ENCODE data around the gene LARGE1.

The LARGE1 gene

GRCh38 chr22:33431300-33431699 lies 489.0 kb downstream of the LARGE1 start:
- Histone ChIP-seq H3K4me1 (ENCODE audit: control insufficient read depth, insufficient read depth, low read length) (no peaks in the 10 kb centered on the region), H3K4me3 (ENCODE audit: low read depth, low read length) (no peak overlapping the region), H3K9me3 (ENCODE audit: control insufficient read depth, insufficient read depth, low read length) (no peaks in the 10 kb centered on the region), H3K36me3 (ENCODE audit: control insufficient read depth, insufficient read depth, low read length) (peaks cover 3% of the 10 kb centered on the region), H3K9ac (ENCODE audit: low read depth, low read length) (no peak overlapping the region), H3K27me3 (ENCODE audit: control insufficient read depth, insufficient read depth, low read length) (no peaks in the 10 kb centered on the region)

DNA sequence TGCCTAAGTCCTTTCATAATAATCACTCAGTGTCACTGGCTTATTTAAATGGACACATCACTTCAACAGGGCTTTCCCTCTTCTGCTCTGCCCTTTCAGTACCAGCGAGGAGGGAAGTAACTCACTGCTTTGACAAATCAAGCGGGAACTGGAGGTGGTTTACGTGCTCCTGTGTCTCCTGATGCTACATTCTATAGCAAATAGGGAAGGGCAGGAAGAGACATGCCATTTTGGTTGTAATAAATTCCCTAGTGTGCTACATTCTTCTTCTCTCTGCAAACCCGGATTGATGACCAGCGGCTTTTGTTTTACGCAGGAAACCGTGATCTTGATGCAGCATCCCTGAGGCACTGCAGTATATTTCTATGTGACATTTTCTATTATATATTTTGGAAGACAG lies 491.0 kb downstream of the LARGE1 start:
- H3K4me3 ChIP-seq (ENCODE audit: low read depth, low read length), result no peak overlapping the region
- no peaks in the 10 kb centered on the region for H3K4me1 ChIP-seq (ENCODE audit: control insufficient read depth, insufficient read depth, low read length)
- no peaks in the 10 kb centered on the region for H3K27me3 ChIP-seq (ENCODE audit: control insufficient read depth, insufficient read depth, low read length)
- peaks cover 3% of the 10 kb centered on the region for H3K36me3 ChIP-seq (ENCODE audit: control insufficient read depth, insufficient read depth, low read length)
- H3K9me3 ChIP-seq (ENCODE audit: control insufficient read depth, insufficient read depth, low read length), result no peaks in the 10 kb centered on the region
- no peak overlapping the region for H3K9ac ChIP-seq (ENCODE audit: low read depth, low read length)

DNA sequence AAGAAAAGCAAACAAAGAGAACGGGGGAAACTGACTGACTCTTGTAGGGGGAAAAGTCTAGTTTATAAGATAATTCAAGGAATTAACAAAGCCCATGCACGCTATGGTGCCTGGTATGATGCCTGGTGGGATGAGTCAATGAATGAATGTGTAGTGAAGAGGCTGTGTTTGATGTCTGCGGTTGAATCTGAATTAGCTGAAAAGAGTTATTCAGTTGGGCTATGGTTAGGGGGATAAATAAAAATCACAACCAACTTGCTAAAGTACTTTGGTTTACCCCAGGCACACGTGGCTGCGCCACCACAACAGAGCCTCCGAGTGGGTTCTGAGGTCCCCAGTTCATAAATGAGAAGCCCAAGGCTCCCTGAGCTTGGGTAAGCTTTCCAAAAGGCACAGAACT lies 492.8 kb downstream of the LARGE1 start:
- Histone ChIP-seq H3K36me3 (ENCODE audit: control insufficient read depth, insufficient read depth, low read length) (peaks cover 3% of the 10 kb centered on the region), H3K27me3 (ENCODE audit: control insufficient read depth, insufficient read depth, low read length) (no peaks in the 10 kb centered on the region), H3K9ac (ENCODE audit: low read depth, low read length) (no peak overlapping the region), H3K4me1 (ENCODE audit: control insufficient read depth, insufficient read depth, low read length) (no peaks in the 10 kb centered on the region), H3K4me3 (ENCODE audit: low read depth, low read length) (no peak overlapping the region), H3K9me3 (ENCODE audit: control insufficient read depth, insufficient read depth, low read length) (no peaks in the 10 kb centered on the region)

GRCh38 chr22:33426451-33426850 lies 493.8 kb downstream of the LARGE1 start:
- no peaks in the 10 kb centered on the region for H3K4me1 ChIP-seq (ENCODE audit: control insufficient read depth, insufficient read depth, low read length)
- H3K4me3 ChIP-seq (ENCODE audit: low read depth, low read length), result no peak overlapping the region
- no peaks in the 10 kb centered on the region for H3K9me3 ChIP-seq (ENCODE audit: control insufficient read depth, insufficient read depth, low read length)
- H3K27me3 ChIP-seq (ENCODE audit: control insufficient read depth, insufficient read depth, low read length), result no peaks in the 10 kb centered on the region
- H3K9ac ChIP-seq (ENCODE audit: low read depth, low read length), result no peak overlapping the region
- H3K36me3 ChIP-seq (ENCODE audit: control insufficient read depth, insufficient read depth, low read length), result peaks cover 3% of the 10 kb centered on the region

DNA sequence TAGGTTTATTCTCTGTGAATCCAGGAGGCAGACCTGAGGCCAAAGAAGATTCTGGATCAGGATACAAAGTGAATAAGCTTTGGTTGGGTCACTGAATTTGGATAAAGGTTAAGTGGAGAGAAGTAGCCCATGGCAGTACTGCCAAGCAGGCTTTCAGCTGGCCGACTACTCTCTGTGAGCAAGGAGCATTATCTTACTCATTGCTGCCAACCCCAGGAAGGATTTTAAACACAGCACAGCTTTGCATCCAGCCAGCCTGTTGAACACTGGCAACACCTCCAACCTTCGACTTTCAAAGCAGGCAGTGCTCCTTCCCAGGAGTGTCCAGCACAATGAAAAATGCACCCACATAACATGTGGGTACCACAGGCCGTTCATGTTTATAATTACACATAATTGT lies 498.4 kb downstream of the LARGE1 start:
- H3K4me3 ChIP-seq (ENCODE audit: low read depth, low read length), result no peak overlapping the region
- no peaks in the 10 kb centered on the region for H3K27me3 ChIP-seq (ENCODE audit: control insufficient read depth, insufficient read depth, low read length)
- H3K36me3 ChIP-seq (ENCODE audit: control insufficient read depth, insufficient read depth, low read length), result no peaks in the 10 kb centered on the region
- H3K9me3 ChIP-seq (ENCODE audit: control insufficient read depth, insufficient read depth, low read length), result no peaks in the 10 kb centered on the region
- no peak overlapping the region for H3K9ac ChIP-seq (ENCODE audit: low read depth, low read length)
- no peaks in the 10 kb centered on the region for H3K4me1 ChIP-seq (ENCODE audit: control insufficient read depth, insufficient read depth, low read length)

- no peaks in the 10 kb centered on the region for H3K4me1 ChIP-seq (ENCODE audit: control insufficient read depth, insufficient read depth, low read length)
- no peak overlapping the region for H3K9ac ChIP-seq (ENCODE audit: low read depth, low read length)
- no peaks in the 10 kb centered on the region for H3K9me3 ChIP-seq (ENCODE audit: control insufficient read depth, insufficient read depth, low read length)
- no peaks in the 10 kb centered on the region for H3K27me3 ChIP-seq (ENCODE audit: control insufficient read depth, insufficient read depth, low read length)
- H3K4me3 ChIP-seq (ENCODE audit: low read depth, low read length), result no peak overlapping the region
- H3K36me3 ChIP-seq (ENCODE audit: control insufficient read depth, insufficient read depth, low read length), result no peaks in the 10 kb centered on the region
Measured at GRCh38 chr22:33418484-33418883, 501.8 kb downstream of the LARGE1 start.

GRCh38 chr22:33415401-33415800 lies 504.9 kb downstream of the LARGE1 start:
- H3K36me3 ChIP-seq (ENCODE audit: control insufficient read depth, insufficient read depth, low read length), result no peaks in the 10 kb centered on the region
- no peaks in the 10 kb centered on the region for H3K27me3 ChIP-seq (ENCODE audit: control insufficient read depth, insufficient read depth, low read length)
- no peak overlapping the region for H3K4me3 ChIP-seq (ENCODE audit: low read depth, low read length)
- no peaks in the 10 kb centered on the region for H3K4me1 ChIP-seq (ENCODE audit: control insufficient read depth, insufficient read depth, low read length)
- no peaks in the 10 kb centered on the region for H3K9me3 ChIP-seq (ENCODE audit: control insufficient read depth, insufficient read depth, low read length)
- no peak overlapping the region for H3K9ac ChIP-seq (ENCODE audit: low read depth, low read length)

DNA sequence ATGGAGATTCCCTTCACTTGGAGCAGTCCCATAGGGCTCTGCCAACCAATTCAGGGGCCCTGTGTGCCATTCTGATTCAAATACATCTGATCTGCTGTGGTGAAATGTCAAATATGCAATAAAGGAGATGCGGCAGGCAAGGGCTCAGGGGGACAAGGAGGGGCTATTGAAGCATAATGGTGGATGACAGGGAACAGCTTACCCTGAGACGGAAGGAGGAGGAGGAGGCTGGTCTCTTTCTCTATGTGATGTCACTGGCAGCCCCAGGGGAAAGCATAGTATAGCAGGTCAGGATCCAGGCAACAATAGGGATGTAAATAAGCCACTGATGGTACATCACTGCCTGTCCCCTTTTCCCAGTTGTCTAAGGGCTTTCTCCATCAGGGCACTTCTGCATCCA lies 511.2 kb downstream of the LARGE1 start:
- H3K4me3 ChIP-seq (ENCODE audit: low read depth, low read length), result no peak overlapping the region
- H3K9ac ChIP-seq (ENCODE audit: low read depth, low read length), result no peak overlapping the region
- no peaks in the 10 kb centered on the region for H3K4me1 ChIP-seq (ENCODE audit: control insufficient read depth, insufficient read depth, low read length)
- H3K9me3 ChIP-seq (ENCODE audit: control insufficient read depth, insufficient read depth, low read length), result no peaks in the 10 kb centered on the region
- no peaks in the 10 kb centered on the region for H3K36me3 ChIP-seq (ENCODE audit: control insufficient read depth, insufficient read depth, low read length)
- H3K27me3 ChIP-seq (ENCODE audit: control insufficient read depth, insufficient read depth, low read length), result no peaks in the 10 kb centered on the region

GRCh38 chr22:33405194-33405593 lies 515.1 kb downstream of the LARGE1 start:
- no peak overlapping the region for H3K4me3 ChIP-seq (ENCODE audit: low read depth, low read length)
- no peaks in the 10 kb centered on the region for H3K4me1 ChIP-seq (ENCODE audit: control insufficient read depth, insufficient read depth, low read length)
- H3K9me3 ChIP-seq (ENCODE audit: control insufficient read depth, insufficient read depth, low read length), result no peaks in the 10 kb centered on the region
- no peak overlapping the region for H3K9ac ChIP-seq (ENCODE audit: low read depth, low read length)
- H3K27me3 ChIP-seq (ENCODE audit: control insufficient read depth, insufficient read depth, low read length), result no peaks in the 10 kb centered on the region
- H3K36me3 ChIP-seq (ENCODE audit: control insufficient read depth, insufficient read depth, low read length), result no peaks in the 10 kb centered on the region

DNA sequence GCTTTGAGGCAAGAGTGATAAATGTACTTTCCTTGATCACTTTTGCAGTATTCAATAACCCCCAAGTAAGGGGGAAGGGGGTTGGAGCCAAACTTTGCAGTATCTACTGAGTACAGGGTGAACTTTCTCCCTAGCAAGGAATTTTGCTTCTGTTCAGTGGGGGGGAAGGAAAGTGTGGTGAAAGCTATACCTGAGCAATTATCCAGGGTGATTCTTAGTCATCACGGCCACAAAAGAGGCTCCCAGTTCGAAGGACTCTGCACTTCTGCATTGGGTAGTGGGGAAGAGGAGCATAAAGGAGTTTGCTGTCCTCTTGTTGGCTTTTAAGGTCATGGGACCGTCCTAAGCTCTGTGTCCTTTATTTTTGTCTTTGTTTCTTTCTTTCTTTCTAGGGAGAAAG lies 515.6 kb downstream of the LARGE1 start:
- H3K9me3 ChIP-seq (ENCODE audit: control insufficient read depth, insufficient read depth, low read length), result no peaks in the 10 kb centered on the region
- no peaks in the 10 kb centered on the region for H3K27me3 ChIP-seq (ENCODE audit: control insufficient read depth, insufficient read depth, low read length)
- H3K4me1 ChIP-seq (ENCODE audit: control insufficient read depth, insufficient read depth, low read length), result no peaks in the 10 kb centered on the region
- H3K4me3 ChIP-seq (ENCODE audit: low read depth, low read length), result no peak overlapping the region
- no peaks in the 10 kb centered on the region for H3K36me3 ChIP-seq (ENCODE audit: control insufficient read depth, insufficient read depth, low read length)
- no peak overlapping the region for H3K9ac ChIP-seq (ENCODE audit: low read depth, low read length)

DNA sequence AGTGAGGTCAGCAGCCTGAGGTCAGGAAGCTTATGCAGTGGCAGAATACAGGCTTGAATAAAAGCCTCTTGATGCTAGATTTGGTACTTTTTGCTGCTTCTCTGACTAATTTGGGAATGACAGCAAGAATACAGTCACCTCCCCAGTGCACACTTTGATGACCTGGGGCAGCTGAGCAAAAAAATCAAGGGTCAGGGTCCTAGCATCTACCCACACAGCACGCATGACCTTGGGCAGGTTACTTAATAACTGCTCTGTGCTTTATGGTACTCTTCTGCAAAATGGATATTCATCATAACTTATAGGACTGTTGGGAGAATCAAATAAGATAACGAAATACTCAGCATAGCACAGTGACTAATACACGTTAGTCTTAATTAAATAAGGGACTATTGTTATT lies 518.0 kb downstream of the LARGE1 start:
- no peaks in the 10 kb centered on the region for H3K27me3 ChIP-seq (ENCODE audit: control insufficient read depth, insufficient read depth, low read length)
- H3K36me3 ChIP-seq (ENCODE audit: control insufficient read depth, insufficient read depth, low read length), result no peaks in the 10 kb centered on the region
- no peaks in the 10 kb centered on the region for H3K9me3 ChIP-seq (ENCODE audit: control insufficient read depth, insufficient read depth, low read length)
- no peaks in the 10 kb centered on the region for H3K4me1 ChIP-seq (ENCODE audit: control insufficient read depth, insufficient read depth, low read length)
- no peak overlapping the region for H3K9ac ChIP-seq (ENCODE audit: low read depth, low read length)
- no peak overlapping the region for H3K4me3 ChIP-seq (ENCODE audit: low read depth, low read length)

DNA sequence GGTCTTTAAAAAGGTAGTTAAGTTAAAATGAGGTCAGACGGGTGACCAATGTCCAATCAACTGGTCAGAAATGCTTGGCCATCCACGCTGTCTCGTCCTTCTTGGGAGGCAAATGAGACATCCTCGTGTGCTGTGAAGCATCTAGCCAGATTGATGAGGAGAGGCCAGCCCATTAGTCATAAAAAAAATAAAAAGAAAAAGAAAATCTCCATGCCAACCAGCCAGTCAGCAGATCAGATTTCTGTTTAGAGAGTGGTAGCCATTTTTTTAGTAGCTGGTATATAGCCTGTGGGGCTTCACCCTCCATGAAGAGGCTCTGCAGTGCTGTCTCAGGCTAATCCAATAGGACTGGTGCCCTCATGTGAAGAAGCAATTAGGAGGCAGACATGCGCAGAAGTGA lies 519.0 kb downstream of the LARGE1 start:
- Histone ChIP-seq H3K36me3 (ENCODE audit: control insufficient read depth, insufficient read depth, low read length) (no peaks in the 10 kb centered on the region), H3K27me3 (ENCODE audit: control insufficient read depth, insufficient read depth, low read length) (no peaks in the 10 kb centered on the region), H3K9me3 (ENCODE audit: control insufficient read depth, insufficient read depth, low read length) (no peaks in the 10 kb centered on the region), H3K9ac (ENCODE audit: low read depth, low read length) (no peak overlapping the region), H3K4me3 (ENCODE audit: low read depth, low read length) (no peak overlapping the region), H3K4me1 (ENCODE audit: control insufficient read depth, insufficient read depth, low read length) (no peaks in the 10 kb centered on the region)

DNA sequence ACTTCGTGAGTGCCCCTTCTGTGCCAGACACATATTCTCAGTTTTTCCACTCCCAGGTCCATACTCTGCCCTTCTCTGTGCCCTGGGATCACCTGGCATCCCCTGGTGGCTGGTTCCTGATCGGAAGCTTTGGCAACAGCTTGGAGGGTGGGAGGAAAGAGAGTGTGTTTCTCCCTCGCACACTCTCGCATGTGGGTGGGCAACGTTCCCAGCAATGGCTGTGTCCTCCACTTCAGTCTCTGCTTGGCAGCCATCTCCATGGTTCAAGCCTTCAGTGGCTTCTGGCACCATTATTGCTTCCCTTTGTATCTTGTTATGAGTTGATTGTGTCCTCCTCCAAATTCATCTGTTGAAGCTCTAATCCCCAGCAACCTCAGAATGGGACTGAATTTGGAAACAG lies 519.4 kb downstream of the LARGE1 start:
- Histone ChIP-seq H3K4me3 (ENCODE audit: low read depth, low read length) (no peak overlapping the region), H3K9me3 (ENCODE audit: control insufficient read depth, insufficient read depth, low read length) (no peaks in the 10 kb centered on the region), H3K4me1 (ENCODE audit: control insufficient read depth, insufficient read depth, low read length) (no peaks in the 10 kb centered on the region), H3K27me3 (ENCODE audit: control insufficient read depth, insufficient read depth, low read length) (no peaks in the 10 kb centered on the region), H3K9ac (ENCODE audit: low read depth, low read length) (no peak overlapping the region), H3K36me3 (ENCODE audit: control insufficient read depth, insufficient read depth, low read length) (no peaks in the 10 kb centered on the region)

Data from iPS-15b (cell line).